Measurements from ENCODE around the gene OR2A14.
"Not testable (repeated sequence)": the region's sequence is repeated elsewhere in the genome, so short reads cannot be mapped to it uniquely, and the experiment has no call there.

- not testable (repeated sequence) for TF ChIP-seq ZNF274 (IDR thresholded peaks at IDR 0.05; ENCODE audit: insufficient read depth, insufficient read length); YY1 (IDR thresholded peaks at IDR 0.05; ENCODE audit: low read depth, low read length); TCF3 (IDR thresholded peaks at IDR 0.05; ENCODE audit: borderline replicate concordance, insufficient read depth, low read depth, low read length); BCLAF1 (IDR thresholded peaks at IDR 0.05); TAF1 (IDR thresholded peaks at IDR 0.05; ENCODE audit: borderline replicate concordance, low read depth, low read length)
Measured at GRCh38 chr7:144178380-144179164, 55.6 kb downstream of the OR2A14 start.

All from GM12878 (cell line).